ENCODE data around the gene SPTLC2. TPM values are rescaled to one million over a fixed set of nuclear protein-coding genes. Genes with fewer than 3 reads are reported as not detected.

The SPTLC2 gene
- total and polyA plus RNA-seq, 2 of the 13 experiments (the other 11 are each of a cell fraction or from before 2014, with no cell fraction given): 17.4 to 17.5 TPM

GRCh38 chr14:77498120-77498979, 118.1 kb downstream of the SPTLC2 start, which contains the start of gene ISM2 (continued):
- TF ChIP-seq ZNF232 (CRISPR knock-in tag; IDR thresholded peaks at IDR 0.05; ENCODE audit: borderline replicate concordance): no peak
- no peak for TF ChIP-seq JUND (CRISPR knock-in tag; IDR thresholded peaks at IDR 0.05)
- no peak for TF ChIP-seq ZNF512B (CRISPR knock-in tag; IDR thresholded peaks at IDR 0.05; ENCODE audit: borderline replicate concordance)
- TF ChIP-seq ADNP (CRISPR knock-in tag; IDR thresholded peaks at IDR 0.05): no peak
- TF ChIP-seq POLR2G (IDR thresholded peaks at IDR 0.05; ENCODE audit: low read depth, low read length): 0 out of 2 replicates have a peak, but pooled peaks have one; percentile 30
- TF ChIP-seq ZNF572 (CRISPR knock-in tag; IDR thresholded peaks at IDR 0.05): no peak
- peak; percentile 66; the same call in 1 of the 2 replicates for TF ChIP-seq ATF7-NPFF (CRISPR knock-in tag; IDR thresholded peaks at IDR 0.05; ENCODE audit: low read depth)
- TF ChIP-seq MLX (CRISPR knock-in tag; IDR thresholded peaks at IDR 0.05): no peak
- TF ChIP-seq, protein P1, sequence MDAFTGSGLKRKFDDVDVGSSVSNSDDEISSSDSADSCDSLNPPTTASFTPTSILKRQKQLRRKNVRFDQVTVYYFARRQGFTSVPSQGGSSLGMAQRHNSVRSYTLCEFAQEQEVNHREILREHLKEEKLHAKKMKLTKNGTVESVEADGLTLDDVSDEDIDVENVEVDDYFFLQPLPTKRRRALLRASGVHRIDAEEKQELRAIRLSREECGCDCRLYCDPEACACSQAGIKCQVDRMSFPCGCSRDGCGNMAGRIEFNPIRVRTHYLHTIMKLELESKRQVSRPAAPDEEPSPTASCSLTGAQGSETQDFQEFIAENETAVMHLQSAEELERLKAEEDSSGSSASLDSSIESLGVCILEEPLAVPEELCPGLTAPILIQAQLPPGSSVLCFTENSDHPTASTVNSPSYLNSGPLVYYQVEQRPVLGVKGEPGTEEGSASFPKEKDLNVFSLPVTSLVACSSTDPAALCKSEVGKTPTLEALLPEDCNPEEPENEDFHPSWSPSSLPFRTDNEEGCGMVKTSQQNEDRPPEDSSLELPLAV (CRISPR knock-in tag; conservative IDR thresholded peaks at IDR 0.05; ENCODE audit: low read depth): no peak
- no peak for TF ChIP-seq JUN (CRISPR knock-in tag; IDR thresholded peaks at IDR 0.05)
- TF ChIP-seq GZF1 (CRISPR knock-in tag; IDR thresholded peaks at IDR 0.05): no peak
- TF ChIP-seq, protein P2, sequence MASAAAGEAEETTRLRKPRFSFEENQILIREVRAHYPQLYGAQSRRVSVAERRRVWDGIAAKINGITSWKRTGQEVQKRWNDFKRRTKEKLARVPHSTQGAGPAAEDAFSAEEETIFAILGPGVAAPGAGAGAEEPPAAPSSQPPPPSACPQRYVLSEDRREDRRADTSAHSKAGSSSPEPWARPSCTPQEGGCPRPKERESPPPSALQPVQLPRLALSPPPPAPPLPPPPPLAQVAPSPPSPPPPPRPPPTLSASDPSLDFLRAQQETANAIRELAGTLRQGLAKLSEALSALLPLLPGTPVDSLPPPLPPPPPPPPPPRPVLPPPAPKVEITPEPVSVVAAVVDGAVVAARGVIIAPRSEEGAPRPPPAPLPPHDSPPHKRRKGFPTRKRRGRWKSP (CRISPR knock-in tag; IDR thresholded peaks at IDR 0.05): peak; percentile 75; the same call in 1 of the 2 replicates
- no peak; the same call in 1 of the 2 replicates for TF ChIP-seq IKZF5 (CRISPR knock-in tag; IDR thresholded peaks at IDR 0.05)
- no peak for TF ChIP-seq ZSCAN29 (CRISPR knock-in tag; conservative IDR thresholded peaks at IDR 0.05)
- TF ChIP-seq, protein P3, sequence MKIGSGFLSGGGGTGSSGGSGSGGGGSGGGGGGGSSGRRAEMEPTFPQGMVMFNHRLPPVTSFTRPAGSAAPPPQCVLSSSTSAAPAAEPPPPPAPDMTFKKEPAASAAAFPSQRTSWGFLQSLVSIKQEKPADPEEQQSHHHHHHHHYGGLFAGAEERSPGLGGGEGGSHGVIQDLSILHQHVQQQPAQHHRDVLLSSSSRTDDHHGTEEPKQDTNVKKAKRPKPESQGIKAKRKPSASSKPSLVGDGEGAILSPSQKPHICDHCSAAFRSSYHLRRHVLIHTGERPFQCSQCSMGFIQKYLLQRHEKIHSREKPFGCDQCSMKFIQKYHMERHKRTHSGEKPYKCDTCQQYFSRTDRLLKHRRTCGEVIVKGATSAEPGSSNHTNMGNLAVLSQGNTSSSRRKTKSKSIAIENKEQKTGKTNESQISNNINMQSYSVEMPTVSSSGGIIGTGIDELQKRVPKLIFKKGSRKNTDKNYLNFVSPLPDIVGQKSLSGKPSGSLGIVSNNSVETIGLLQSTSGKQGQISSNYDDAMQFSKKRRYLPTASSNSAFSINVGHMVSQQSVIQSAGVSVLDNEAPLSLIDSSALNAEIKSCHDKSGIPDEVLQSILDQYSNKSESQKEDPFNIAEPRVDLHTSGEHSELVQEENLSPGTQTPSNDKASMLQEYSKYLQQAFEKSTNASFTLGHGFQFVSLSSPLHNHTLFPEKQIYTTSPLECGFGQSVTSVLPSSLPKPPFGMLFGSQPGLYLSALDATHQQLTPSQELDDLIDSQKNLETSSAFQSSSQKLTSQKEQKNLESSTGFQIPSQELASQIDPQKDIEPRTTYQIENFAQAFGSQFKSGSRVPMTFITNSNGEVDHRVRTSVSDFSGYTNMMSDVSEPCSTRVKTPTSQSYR (CRISPR knock-in tag; IDR thresholded peaks at IDR 0.05; ENCODE audit: borderline replicate concordance): 0 out of 2 replicates have a peak, but pooled peaks have one; percentile 13
- TF ChIP-seq TOPORS (CRISPR knock-in tag; IDR thresholded peaks at IDR 0.05): peak; percentile 86; the same call in 1 of the 2 replicates
- TF ChIP-seq MAFF (IDR thresholded peaks at IDR 0.05; ENCODE audit: low read depth, low read length): no peak
- peak; percentile 77; the same call in 1 of the 2 replicates for TF ChIP-seq ERF (CRISPR knock-in tag; IDR thresholded peaks at IDR 0.05)
